Endothelial cell of umbilical vein (primary cell): ENCODE results near the gene MOK. TPM values are rescaled to one million over a fixed set of nuclear protein-coding genes. Genes with fewer than 3 reads are reported as not detected.

Experiments
- BruUV-seq: library from RNA; stranded (reverse); fragments of 400-500 nt; replicated peaks from 2 replicates; lab custom pipeline; 2021; lab: Mats Ljungman, UMichigan
- CTCF ChIA-PET: fragments of 300-600, 350-600 bp; sonication (Branson Sonifier 250); formaldehyde crosslinking; loops from one replicate; lab custom pipeline; 2021; ENCODE audit warnings: antibody characterized with exemption, inconsistent platforms; lab: Charles Lee
- POLR2A ChIA-PET: fragments of 300-600, 350-600 bp; sonication (Branson Sonifier 250); formaldehyde crosslinking; loops from one replicate; lab custom pipeline; 2021; ENCODE audit warnings: antibody characterized with exemption, inconsistent platforms; lab: Charles Lee
- DNase-seq: peaks from one replicate; pipeline ENCODE4 v3.0.0-alpha.2; 2011; ENCODE audit warnings: low read depth, low spot score
- FAIRE-seq: peaks from 2 replicates; lab custom pipeline; 2011; peaks lifted over from hg19 to GRCh38; lab: Jason Lieb, UNC
- H2AFZ ChIP-seq: 2 replicates; pipeline ENCODE4 v1.6.0; 2012; ENCODE audit warnings: low read depth, low read length, control low read depth, inconsistent platforms
- H3K27ac ChIP-seq: 2 replicates; pipeline ENCODE4 v1.5.1; 2011; ENCODE audit warnings: low read depth, mild to moderate bottlenecking, control low read depth, low read length, moderate library complexity; ENCODE audit not compliant: insufficient read depth
- H3K27me3 ChIP-seq, 2 experiments: 2 replicates each; pipeline versions ENCODE4 v1.6.0 to v1.6.1; 2011; ENCODE audit warnings: low read length in 2 of 2, mixed read lengths in 1 of 2; ENCODE audit not compliant: control insufficient read depth in 2 of 2, insufficient read depth in 2 of 2
- H3K36me3 ChIP-seq, 2 experiments: 2 replicates in 1 of 2; 3 replicates in 1 of 2; pipeline ENCODE4 v1.5.1; 2011; ENCODE audit warnings: low read length in 2 of 2, mild to moderate bottlenecking in 1 of 2, moderate library complexity in 1 of 2; ENCODE audit not compliant: control insufficient read depth in 2 of 2, insufficient read depth in 2 of 2; ENCODE audit errors: extremely low read depth in 1 of 2
- H3K4me1 ChIP-seq: 3 replicates; pipeline ENCODE4 v1.5.1; 2011; ENCODE audit warnings: mild to moderate bottlenecking, low read length; ENCODE audit not compliant: control insufficient read depth, insufficient read depth; ENCODE audit errors: extremely low read depth
- H3K4me2 ChIP-seq: 2 replicates; pipeline ENCODE4 v1.6.1; 2011; ENCODE audit warnings: low read length, control low read depth, mixed read lengths; ENCODE audit not compliant: insufficient read depth
- H3K4me3 ChIP-seq, 3 experiments: fragments of 200-600 bp in 1 of 3; sonication (generic), shearing (Covaris generic) in 1 of 3; replicated peaks in 1 of 3; 2 replicates each; pipeline ENCODE4 v1.5.1; 2011 to 2016; ENCODE audit warnings: control low read depth in 3 of 3, low read length in 3 of 3, mild to moderate bottlenecking in 2 of 3, inconsistent platforms in 1 of 3, low read depth in 1 of 3, moderate library complexity in 1 of 3; ENCODE audit not compliant: insufficient read depth in 1 of 3
- H3K79me2 ChIP-seq: 2 replicates; pipeline ENCODE4 v1.6.0; 2012; ENCODE audit warnings: low read length, inconsistent platforms; ENCODE audit not compliant: control insufficient read depth, insufficient read depth
- H3K9ac ChIP-seq: replicated peaks from 2 replicates; pipeline ENCODE3; 2011; ENCODE audit warnings: low read length, control low read depth; ENCODE audit not compliant: insufficient read depth; ENCODE audit errors: extremely low read depth
- H3K9me1 ChIP-seq: replicated peaks from 3 replicates; pipeline ENCODE4 v1.6.0; 2011; ENCODE audit warnings: mild to moderate bottlenecking, low read length; ENCODE audit not compliant: control insufficient read depth, insufficient read depth; ENCODE audit errors: extremely low read depth
- H3K9me3 ChIP-seq: replicated peaks from 2 replicates; pipeline ENCODE4 v1.5.1; 2012; ENCODE audit warnings: low read length, inconsistent platforms; ENCODE audit not compliant: control insufficient read depth, insufficient read depth
- H4K20me1 ChIP-seq: replicated peaks from 2 replicates; pipeline ENCODE3; 2011; ENCODE audit warnings: mild to moderate bottlenecking, low read length; ENCODE audit not compliant: control insufficient read depth, insufficient read depth; ENCODE audit errors: extremely low read depth
- EZH2 ChIP-seq: IDR thresholded peaks from 2 replicates; pipeline ENCODE4 v1.6.1; 2012; ENCODE audit warnings: borderline replicate concordance, low read depth, mild to moderate bottlenecking, moderate library complexity, low read length, inconsistent platforms; ENCODE audit not compliant: severe bottlenecking
- FOS ChIP-seq: IDR thresholded peaks from 2 replicates; pipeline ENCODE4 v1.6.1; 2011; ENCODE audit warnings: mild to moderate bottlenecking, low read length, moderate library complexity, borderline replicate concordance; ENCODE audit not compliant: insufficient read depth
- GATA2 ChIP-seq: IDR thresholded peaks from 2 replicates; pipeline ENCODE4 v1.7.0; 2011; ENCODE audit warnings: low read depth, mild to moderate bottlenecking, moderate library complexity, mixed read lengths, low read length; ENCODE audit not compliant: insufficient read length, insufficient read depth
- JUN ChIP-seq: IDR thresholded peaks from 2 replicates; pipeline ENCODE4 v1.6.1; 2011; ENCODE audit warnings: borderline replicate concordance, low read depth; ENCODE audit not compliant: insufficient read length, insufficient read depth
- MYC ChIP-seq: IDR thresholded peaks from one replicate; pipeline ENCODE4 v1.6.1; 2011; ENCODE audit warnings: mild to moderate bottlenecking, low read depth, low read length
- POLR2A ChIP-seq: IDR thresholded peaks from 2 replicates; pipeline ENCODE4 v1.6.1; 2012; ENCODE audit warnings: low read depth, mild to moderate bottlenecking, control low read depth, low read length
- POLR2AphosphoS5 ChIP-seq: IDR thresholded peaks from 2 replicates; pipeline ENCODE4 v1.6.1; 2012; ENCODE audit warnings: low read depth, mild to moderate bottlenecking, control low read depth, low read length, moderate library complexity; ENCODE audit not compliant: insufficient read depth
- dilution Hi-C: fragments of 300-500 bp; cut with MboI; formaldehyde crosslinking; loops from one replicate; pipeline ENCODE4 v1.15.0; 2019; ENCODE audit warnings: low sequenced_read_pairs; ENCODE audit not compliant: extremely low pct_ligation_motif_present
- intact Hi-C: fragments of 100-400 bp; cut with micrococcal nuclease; formaldehyde crosslinking; loops from one replicate; pipeline ENCODE4 v1.10.0; 2022
- polyA plus RNA-seq, 4 experiments: library from polyadenylated mRNA; depleted of rRNA in 3 of 4; stranded (reverse) in 3 of 4; unstranded in 1 of 4; fragments of >200 nt; gene quantifications; 2 replicates each; pipeline versions ENCODE4 v1.2.1 to v1.2.3, GENCODE V29; 2011 to 2012; ENCODE audit warnings: missing spikeins in 1 of 4
- total RNA-seq: library from RNA; stranded (reverse); gene quantifications from 2 replicates; pipeline ENCODE4 v1.2.3, GENCODE V29; 2021
- TF ChIP-seq, protein P1 (sequence below), 2 donors: IDR thresholded peaks; 1 replicate in 1 of 2; 2 replicates in 1 of 2; pipeline ENCODE4 v1.5.1; 2011; ENCODE audit warnings: low read length in 2 of 2, mild to moderate bottlenecking in 2 of 2, moderate library complexity in 2 of 2, control low read depth in 1 of 2, inconsistent platforms in 1 of 2, low read depth in 1 of 2; ENCODE audit not compliant: insufficient read depth in 1 of 2; ENCODE audit errors: extremely low read depth in 1 of 2
- TF ChIP-seq, protein P2 (sequence below): IDR thresholded peaks from 2 replicates; pipeline ENCODE4 v1.6.1; 2011; ENCODE audit not compliant: insufficient read depth, insufficient read length

Gene MOK
- total and polyA plus RNA-seq, 2 donors (not counting 3 experiments of a cell fraction or from before 2014, with no cell fraction given) = 6.1 to 8.6 TPM

- BruUV-seq = no TSS peak
- Histone ChIP-seq H3K9me1 (no peaks in the 10 kb centered on the region), H3K4me2 (no peak overlapping the region), H3K79me2 (no peaks in the 10 kb centered on the region), H3K36me3 (no peaks in the 10 kb centered on the region), H3K27ac (no peak overlapping the region), H3K27me3 (no peaks in the 10 kb centered on the region), H3K9ac (no peak overlapping the region), H3K9me3 (no peaks in the 10 kb centered on the region), H3K4me1 (no peaks in the 10 kb centered on the region), H4K20me1 (no peaks in the 10 kb centered on the region), H2AFZ (no peak overlapping the region), H3K4me3 (no peak overlapping the region)
- POLR2A ChIA-PET = no interaction called here
- dilution Hi-C loops = no loop called here
- no peak for TF ChIP-seq EZH2
- TF ChIP-seq GATA2 = no peak
- TF ChIP-seq FOS = no peak
- no peak for TF ChIP-seq POLR2AphosphoS5
- TF ChIP-seq JUN = no peak
- TF ChIP-seq MYC = no peak
- TF ChIP-seq, protein P1, sequence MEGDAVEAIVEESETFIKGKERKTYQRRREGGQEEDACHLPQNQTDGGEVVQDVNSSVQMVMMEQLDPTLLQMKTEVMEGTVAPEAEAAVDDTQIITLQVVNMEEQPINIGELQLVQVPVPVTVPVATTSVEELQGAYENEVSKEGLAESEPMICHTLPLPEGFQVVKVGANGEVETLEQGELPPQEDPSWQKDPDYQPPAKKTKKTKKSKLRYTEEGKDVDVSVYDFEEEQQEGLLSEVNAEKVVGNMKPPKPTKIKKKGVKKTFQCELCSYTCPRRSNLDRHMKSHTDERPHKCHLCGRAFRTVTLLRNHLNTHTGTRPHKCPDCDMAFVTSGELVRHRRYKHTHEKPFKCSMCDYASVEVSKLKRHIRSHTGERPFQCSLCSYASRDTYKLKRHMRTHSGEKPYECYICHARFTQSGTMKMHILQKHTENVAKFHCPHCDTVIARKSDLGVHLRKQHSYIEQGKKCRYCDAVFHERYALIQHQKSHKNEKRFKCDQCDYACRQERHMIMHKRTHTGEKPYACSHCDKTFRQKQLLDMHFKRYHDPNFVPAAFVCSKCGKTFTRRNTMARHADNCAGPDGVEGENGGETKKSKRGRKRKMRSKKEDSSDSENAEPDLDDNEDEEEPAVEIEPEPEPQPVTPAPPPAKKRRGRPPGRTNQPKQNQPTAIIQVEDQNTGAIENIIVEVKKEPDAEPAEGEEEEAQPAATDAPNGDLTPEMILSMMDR (IDR thresholded peaks at IDR 0.05; ENCODE audit: extremely low read depth in 1 of 2, insufficient read depth in 1 of 2, low read depth in 1 of 2, low read length in 2 of 2) = no peak
- TF ChIP-seq, protein P2, sequence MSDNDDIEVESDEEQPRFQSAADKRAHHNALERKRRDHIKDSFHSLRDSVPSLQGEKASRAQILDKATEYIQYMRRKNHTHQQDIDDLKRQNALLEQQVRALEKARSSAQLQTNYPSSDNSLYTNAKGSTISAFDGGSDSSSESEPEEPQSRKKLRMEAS = no peak
- no peak for TF ChIP-seq POLR2A
- DNase-seq (no peak), FAIRE-seq (no peak)
- CTCF ChIA-PET = no interaction called here
- intact Hi-C loops = no loop called here
These were observed 29.1 kb downstream of the MOK start for GRCh38 chr14:102275866-102276265.
